HG03457 (cell line): ENCODE results near the gene CFAP90.

Experiments used
- ATAC-seq: cut with Tn5 transposase; IDR thresholded peaks from one replicate; pipeline ENCODE4 v1.9.1; 2021; ENCODE audit warnings: moderate number of reproducible peaks; ENCODE audit not compliant: unreplicated experiment

CFAP90 gene

GRCh38 chr5:7850395-7851239 is at the start of gene CFAP90:
CFAP90 (minus strand) TSS chr5:7851133; CDS start chr5:7851021, 112 bp downstream.
- ATAC-seq = no peak

GRCh38 chr5:7897014-7897600 is 46.2 kb upstream of the CFAP90 start:
- ATAC-seq = no peak

- peak; percentile 94 for ATAC-seq
Measured at GRCh38 chr5:7894860-7895259, 43.9 kb upstream of the CFAP90 start.

GRCh38 chr5:7894439-7894838 is 43.5 kb upstream of the CFAP90 start:
- no peak for ATAC-seq

GRCh38 chr5:7888901-7889300 is 38.0 kb upstream of the CFAP90 start:
- no peak for ATAC-seq

- ATAC-seq = no peak
Measured at GRCh38 chr5:7886849-7887475, 36.0 kb upstream of the CFAP90 start.

GRCh38 chr5:7884491-7885267 is 33.7 kb upstream of the CFAP90 start:
- ATAC-seq = no peak

- ATAC-seq = no peak
Measured at GRCh38 chr5:7882926-7883325, 32.0 kb upstream of the CFAP90 start.

- ATAC-seq = no peak
Measured at GRCh38 chr5:7881816-7882215, 30.9 kb upstream of the CFAP90 start.

- no peak for ATAC-seq
Measured at GRCh38 chr5:7881091-7881490, 30.2 kb upstream of the CFAP90 start.

GRCh38 chr5:7878381-7878873 is 27.5 kb upstream of the CFAP90 start:
- ATAC-seq = peak; percentile 94

- no peak for ATAC-seq
Measured at GRCh38 chr5:7877851-7878250, 26.9 kb upstream of the CFAP90 start.

- ATAC-seq = no peak
Measured at GRCh38 chr5:7876867-7877266, 25.9 kb upstream of the CFAP90 start.

GRCh38 chr5:7875151-7875550 is 24.2 kb upstream of the CFAP90 start:
- no peak for ATAC-seq

GRCh38 chr5:7874639-7875038 is 23.7 kb upstream of the CFAP90 start:
- no peak for ATAC-seq

- no peak for ATAC-seq
Measured at GRCh38 chr5:7873216-7873615, 22.3 kb upstream of the CFAP90 start.

GRCh38 chr5:7872517-7873130 is 21.7 kb upstream of the CFAP90 start:
- no peak for ATAC-seq

- peak; percentile 30 for ATAC-seq
Measured at GRCh38 chr5:7871653-7872052, 20.7 kb upstream of the CFAP90 start.

GRCh38 chr5:7869474-7870136 is 18.7 kb upstream of the CFAP90 start:
- peak; percentile 21 for ATAC-seq
